ENCODE data around the gene PRDX5.

The PRDX5 gene

DNA sequence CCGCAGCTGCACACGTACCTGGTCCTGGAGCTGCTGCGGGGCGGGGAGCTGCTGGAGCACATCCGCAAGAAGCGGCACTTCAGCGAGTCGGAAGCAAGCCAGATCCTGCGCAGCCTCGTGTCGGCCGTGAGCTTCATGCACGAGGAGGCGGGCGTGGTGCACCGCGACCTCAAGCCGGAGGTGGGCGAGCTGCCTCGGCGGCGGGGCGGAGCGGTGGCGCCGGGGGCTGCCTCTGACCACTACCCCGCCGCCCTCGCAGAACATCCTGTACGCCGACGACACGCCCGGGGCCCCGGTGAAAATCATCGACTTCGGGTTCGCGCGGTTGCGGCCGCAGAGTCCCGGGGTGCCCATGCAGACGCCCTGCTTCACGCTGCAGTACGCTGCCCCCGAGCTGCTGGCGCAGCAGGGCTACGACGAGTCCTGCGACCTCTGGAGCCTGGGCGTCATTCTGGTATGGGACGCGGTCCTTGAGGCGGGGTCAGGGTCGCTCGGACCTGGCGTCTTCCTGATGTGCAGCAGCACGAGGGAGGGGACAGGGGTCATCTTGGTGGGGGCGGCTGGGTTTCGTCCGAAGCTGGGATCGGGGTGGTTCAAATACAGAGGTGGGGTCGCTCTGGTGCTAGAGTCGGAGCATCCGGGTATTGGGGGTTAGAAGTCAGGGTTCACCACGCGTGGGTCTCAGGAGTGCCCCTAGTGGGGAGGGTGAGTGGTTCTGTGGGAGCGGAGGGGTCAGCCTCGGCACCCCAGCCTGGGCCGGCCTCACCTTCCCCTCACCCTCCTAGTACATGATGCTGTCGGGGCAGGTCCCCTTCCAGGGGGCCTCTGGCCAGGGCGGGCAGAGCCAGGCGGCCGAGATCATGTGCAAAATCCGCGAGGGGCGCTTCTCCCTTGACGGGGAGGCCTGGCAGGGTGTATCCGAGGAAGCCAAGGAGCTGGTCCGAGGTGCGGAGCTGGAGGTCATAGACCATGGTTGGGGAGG is 51.8 kb downstream of the PRDX5 start:
- TF ChIP-seq, protein P1, sequence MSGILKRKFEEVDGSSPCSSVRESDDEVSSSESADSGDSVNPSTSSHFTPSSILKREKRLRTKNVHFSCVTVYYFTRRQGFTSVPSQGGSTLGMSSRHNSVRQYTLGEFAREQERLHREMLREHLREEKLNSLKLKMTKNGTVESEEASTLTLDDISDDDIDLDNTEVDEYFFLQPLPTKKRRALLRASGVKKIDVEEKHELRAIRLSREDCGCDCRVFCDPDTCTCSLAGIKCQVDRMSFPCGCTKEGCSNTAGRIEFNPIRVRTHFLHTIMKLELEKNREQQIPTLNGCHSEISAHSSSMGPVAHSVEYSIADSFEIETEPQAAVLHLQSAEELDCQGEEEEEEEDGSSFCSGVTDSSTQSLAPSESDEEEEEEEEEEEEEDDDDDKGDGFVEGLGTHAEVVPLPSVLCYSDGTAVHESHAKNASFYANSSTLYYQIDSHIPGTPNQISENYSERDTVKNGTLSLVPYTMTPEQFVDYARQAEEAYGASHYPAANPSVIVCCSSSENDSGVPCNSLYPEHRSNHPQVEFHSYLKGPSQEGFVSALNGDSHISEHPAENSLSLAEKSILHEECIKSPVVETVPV (CRISPR knock-in tag; IDR thresholded peaks at IDR 0.05): no peak
- TF ChIP-seq ZFP3 (CRISPR knock-in tag; IDR thresholded peaks at IDR 0.05): no peak
- TF ChIP-seq, protein P2, sequence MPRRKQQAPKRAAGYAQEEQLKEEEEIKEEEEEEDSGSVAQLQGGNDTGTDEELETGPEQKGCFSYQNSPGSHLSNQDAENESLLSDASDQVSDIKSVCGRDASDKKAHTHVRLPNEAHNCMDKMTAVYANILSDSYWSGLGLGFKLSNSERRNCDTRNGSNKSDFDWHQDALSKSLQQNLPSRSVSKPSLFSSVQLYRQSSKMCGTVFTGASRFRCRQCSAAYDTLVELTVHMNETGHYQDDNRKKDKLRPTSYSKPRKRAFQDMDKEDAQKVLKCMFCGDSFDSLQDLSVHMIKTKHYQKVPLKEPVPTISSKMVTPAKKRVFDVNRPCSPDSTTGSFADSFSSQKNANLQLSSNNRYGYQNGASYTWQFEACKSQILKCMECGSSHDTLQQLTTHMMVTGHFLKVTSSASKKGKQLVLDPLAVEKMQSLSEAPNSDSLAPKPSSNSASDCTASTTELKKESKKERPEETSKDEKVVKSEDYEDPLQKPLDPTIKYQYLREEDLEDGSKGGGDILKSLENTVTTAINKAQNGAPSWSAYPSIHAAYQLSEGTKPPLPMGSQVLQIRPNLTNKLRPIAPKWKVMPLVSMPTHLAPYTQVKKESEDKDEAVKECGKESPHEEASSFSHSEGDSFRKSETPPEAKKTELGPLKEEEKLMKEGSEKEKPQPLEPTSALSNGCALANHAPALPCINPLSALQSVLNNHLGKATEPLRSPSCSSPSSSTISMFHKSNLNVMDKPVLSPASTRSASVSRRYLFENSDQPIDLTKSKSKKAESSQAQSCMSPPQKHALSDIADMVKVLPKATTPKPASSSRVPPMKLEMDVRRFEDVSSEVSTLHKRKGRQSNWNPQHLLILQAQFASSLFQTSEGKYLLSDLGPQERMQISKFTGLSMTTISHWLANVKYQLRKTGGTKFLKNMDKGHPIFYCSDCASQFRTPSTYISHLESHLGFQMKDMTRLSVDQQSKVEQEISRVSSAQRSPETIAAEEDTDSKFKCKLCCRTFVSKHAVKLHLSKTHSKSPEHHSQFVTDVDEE (CRISPR knock-in tag; IDR thresholded peaks at IDR 0.05): no peak
- TF ChIP-seq, protein P3, sequence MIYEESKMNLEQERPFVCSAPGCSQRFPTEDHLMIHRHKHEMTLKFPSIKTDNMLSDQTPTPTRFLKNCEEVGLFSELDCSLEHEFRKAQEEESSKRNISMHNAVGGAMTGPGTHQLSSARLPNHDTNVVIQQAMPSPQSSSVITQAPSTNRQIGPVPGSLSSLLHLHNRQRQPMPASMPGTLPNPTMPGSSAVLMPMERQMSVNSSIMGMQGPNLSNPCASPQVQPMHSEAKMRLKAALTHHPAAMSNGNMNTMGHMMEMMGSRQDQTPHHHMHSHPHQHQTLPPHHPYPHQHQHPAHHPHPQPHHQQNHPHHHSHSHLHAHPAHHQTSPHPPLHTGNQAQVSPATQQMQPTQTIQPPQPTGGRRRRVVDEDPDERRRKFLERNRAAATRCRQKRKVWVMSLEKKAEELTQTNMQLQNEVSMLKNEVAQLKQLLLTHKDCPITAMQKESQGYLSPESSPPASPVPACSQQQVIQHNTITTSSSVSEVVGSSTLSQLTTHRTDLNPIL (CRISPR knock-in tag; IDR thresholded peaks at IDR 0.05; ENCODE audit: low read depth): no peak
- TF ChIP-seq, protein P4, sequence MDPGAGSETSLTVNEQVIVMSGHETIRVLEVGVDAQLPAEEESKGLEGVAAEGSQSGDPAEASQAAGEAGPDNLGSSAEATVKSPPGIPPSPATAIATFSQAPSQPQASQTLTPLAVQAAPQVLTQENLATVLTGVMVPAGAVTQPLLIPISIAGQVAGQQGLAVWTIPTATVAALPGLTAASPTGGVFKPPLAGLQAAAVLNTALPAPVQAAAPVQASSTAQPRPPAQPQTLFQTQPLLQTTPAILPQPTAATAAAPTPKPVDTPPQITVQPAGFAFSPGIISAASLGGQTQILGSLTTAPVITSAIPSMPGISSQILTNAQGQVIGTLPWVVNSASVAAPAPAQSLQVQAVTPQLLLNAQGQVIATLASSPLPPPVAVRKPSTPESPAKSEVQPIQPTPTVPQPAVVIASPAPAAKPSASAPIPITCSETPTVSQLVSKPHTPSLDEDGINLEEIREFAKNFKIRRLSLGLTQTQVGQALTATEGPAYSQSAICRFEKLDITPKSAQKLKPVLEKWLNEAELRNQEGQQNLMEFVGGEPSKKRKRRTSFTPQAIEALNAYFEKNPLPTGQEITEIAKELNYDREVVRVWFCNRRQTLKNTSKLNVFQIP (CRISPR knock-in tag; IDR thresholded peaks at IDR 0.05; ENCODE audit: borderline replicate concordance, low read depth): no peak
- no peak for TF ChIP-seq RARB (CRISPR knock-in tag; IDR thresholded peaks at IDR 0.05)
- no peak for TF ChIP-seq ESRRG (CRISPR knock-in tag; IDR thresholded peaks at IDR 0.05)
- TF ChIP-seq SNAI2 (CRISPR knock-in tag; IDR thresholded peaks at IDR 0.05): no peak
- TF ChIP-seq ZC3H10 (CRISPR knock-in tag; IDR thresholded peaks at IDR 0.05): no peak
- no peak for TF ChIP-seq ZFP30 (CRISPR knock-in tag; IDR thresholded peaks at IDR 0.05)
- no peak for TF ChIP-seq OSR1 (CRISPR knock-in tag; IDR thresholded peaks at IDR 0.05)
- no peak for TF ChIP-seq ZNF565 (CRISPR knock-in tag; conservative IDR thresholded peaks at IDR 0.05; ENCODE audit: low read depth)
- no peak for TF ChIP-seq ARNTL (CRISPR knock-in tag; IDR thresholded peaks at IDR 0.05; ENCODE audit: borderline replicate concordance, low read depth)
- no peak for TF ChIP-seq PPARA (CRISPR knock-in tag; IDR thresholded peaks at IDR 0.05; ENCODE audit: borderline replicate concordance)
- no peak for TF ChIP-seq GLIS3 (CRISPR knock-in tag; IDR thresholded peaks at IDR 0.05)
- no peak for ATAC-seq

DNA sequence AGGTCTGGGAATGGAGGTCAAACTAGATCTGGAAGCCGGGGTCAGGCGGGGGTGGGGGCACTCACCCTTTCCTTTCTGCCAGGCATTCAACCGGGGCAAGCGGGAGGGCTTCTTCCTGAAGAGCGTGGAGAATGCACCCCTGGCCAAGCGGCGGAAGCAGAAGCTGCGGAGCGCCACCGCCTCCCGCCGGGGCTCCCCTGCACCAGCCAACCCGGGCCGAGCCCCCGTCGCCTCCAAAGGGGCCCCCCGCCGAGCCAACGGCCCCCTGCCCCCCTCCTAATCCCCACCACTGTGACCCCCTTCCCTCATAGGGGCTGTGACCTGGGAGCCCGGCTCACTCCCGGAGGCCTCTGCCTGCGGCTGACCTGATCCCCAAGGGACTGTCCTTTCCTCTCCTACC is 53.3 kb downstream of the PRDX5 start:
- no peak for ATAC-seq
- TF ChIP-seq ZFP3 (CRISPR knock-in tag; IDR thresholded peaks at IDR 0.05): no peak
- TF ChIP-seq SNAI2 (CRISPR knock-in tag; IDR thresholded peaks at IDR 0.05): no peak
- TF ChIP-seq ZNF565 (CRISPR knock-in tag; conservative IDR thresholded peaks at IDR 0.05; ENCODE audit: low read depth): no peak
- TF ChIP-seq RARB (CRISPR knock-in tag; IDR thresholded peaks at IDR 0.05): no peak
- TF ChIP-seq TOX (CRISPR knock-in tag; IDR thresholded peaks at IDR 0.05; ENCODE audit: borderline replicate concordance): no peak
- TF ChIP-seq ZNF70 (CRISPR knock-in tag; IDR thresholded peaks at IDR 0.05): no peak
- TF ChIP-seq, protein P4 (CRISPR knock-in tag; IDR thresholded peaks at IDR 0.05; ENCODE audit: borderline replicate concordance, low read depth): no peak
- TF ChIP-seq ESRRG (CRISPR knock-in tag; IDR thresholded peaks at IDR 0.05): no peak
- no peak for TF ChIP-seq ZC3H10 (CRISPR knock-in tag; IDR thresholded peaks at IDR 0.05)
- TF ChIP-seq, protein P1 (CRISPR knock-in tag; IDR thresholded peaks at IDR 0.05): no peak
- TF ChIP-seq TCF4 (CRISPR knock-in tag; IDR thresholded peaks at IDR 0.05; ENCODE audit: borderline replicate concordance): no peak

Measured in SK-N-SH treated with all-trans-retinoic acid at 6 μM for 48 hours (cell line).